Activated naive CD4-positive, alpha-beta T cell treated with anti-CD3 and anti-CD28 coated beads, Interleukin-2, amount 50 U/mL, for 24 hours (primary cell): ENCODE results near the gene MTRR.

Experiments used
- H3K27ac Mint-ChIP-seq: one replicate; pipeline ENCODE4 v1.8.0; 2021; ENCODE audit warnings: mild to moderate bottlenecking, mixed read lengths
- H3K27me3 Mint-ChIP-seq: one replicate; pipeline ENCODE4 v1.8.0; 2021; ENCODE audit warnings: mixed read lengths
- H3K36me3 Mint-ChIP-seq: one replicate; pipeline ENCODE4 v1.8.0; 2021; ENCODE audit warnings: mixed read lengths
- H3K4me1 Mint-ChIP-seq: one replicate; pipeline ENCODE4 v1.8.0; 2021; ENCODE audit warnings: mixed read lengths
- H3K4me3 Mint-ChIP-seq: one replicate; pipeline ENCODE4 v1.8.0; 2021; ENCODE audit warnings: mild to moderate bottlenecking, mixed read lengths
- H3K9me3 Mint-ChIP-seq: one replicate; pipeline ENCODE4 v1.8.0; 2021; ENCODE audit warnings: mixed read lengths

Gene MTRR

DNA sequence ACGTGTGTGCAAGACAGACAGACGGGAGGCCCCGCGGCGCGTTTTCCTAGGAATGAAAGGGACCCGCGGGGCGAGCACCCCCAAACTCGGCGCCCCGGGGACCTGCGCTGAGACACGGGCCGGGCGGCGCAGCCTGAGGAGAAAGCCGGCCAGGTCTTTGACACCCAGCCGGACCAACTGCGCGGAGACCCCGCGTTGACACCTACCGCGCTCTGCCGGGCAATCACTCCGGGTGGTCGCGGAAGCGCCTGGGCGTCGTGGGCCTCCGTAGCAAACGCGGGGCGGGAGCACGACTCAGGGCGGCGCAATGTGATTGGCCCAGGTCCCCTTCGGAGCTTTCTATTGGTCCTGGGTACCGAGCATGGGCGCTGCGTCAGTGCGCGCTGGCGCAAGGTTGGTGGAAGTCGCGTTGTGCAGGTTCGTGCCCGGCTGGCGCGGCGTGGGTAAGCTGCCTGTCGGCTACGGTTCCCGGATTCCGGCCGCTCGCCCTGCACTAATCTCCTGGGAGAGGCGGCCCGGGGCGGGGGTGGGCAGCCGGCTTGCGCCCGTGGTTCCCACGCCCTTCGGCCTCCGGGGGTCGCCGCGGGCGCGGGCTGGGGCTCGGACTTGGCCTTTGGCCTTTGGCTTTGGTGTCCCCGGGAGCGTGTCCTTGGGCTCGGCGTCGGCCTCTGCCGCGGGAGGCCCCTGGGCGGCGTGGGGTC lies at the start of gene MTRR, which contains the start of gene FASTKD3:
TSS of gene MTRR (plus strand) at position 376 of the 701 bp plus-strand sequence. CDS start 1,647 bp downstream, outside the sequence.
TSS of gene FASTKD3 (minus strand) at position 259 of the 701 bp plus-strand sequence. CDS start 948 bp downstream, outside the sequence.
- Mint-ChIP-seq H3K27me3 (no peaks in the 10 kb centered on the region), H3K36me3 (peaks cover 7% of the 10 kb centered on the region), H3K27ac (peak within 1 kb of the TSS; percentile 91), H3K4me1 (peaks cover 77% of the 10 kb centered on the region), H3K4me3 (peak within 1 kb of the TSS; percentile 99), H3K9me3 (no peaks in the 10 kb centered on the region)

- H3K9me3 Mint-ChIP-seq = no peaks in the 10 kb centered on the region
- no peaks in the 10 kb centered on the region for H3K36me3 Mint-ChIP-seq
Measured at GRCh38 chr5:7822449-7822848, 46.5 kb upstream of the MTRR start.

DNA sequence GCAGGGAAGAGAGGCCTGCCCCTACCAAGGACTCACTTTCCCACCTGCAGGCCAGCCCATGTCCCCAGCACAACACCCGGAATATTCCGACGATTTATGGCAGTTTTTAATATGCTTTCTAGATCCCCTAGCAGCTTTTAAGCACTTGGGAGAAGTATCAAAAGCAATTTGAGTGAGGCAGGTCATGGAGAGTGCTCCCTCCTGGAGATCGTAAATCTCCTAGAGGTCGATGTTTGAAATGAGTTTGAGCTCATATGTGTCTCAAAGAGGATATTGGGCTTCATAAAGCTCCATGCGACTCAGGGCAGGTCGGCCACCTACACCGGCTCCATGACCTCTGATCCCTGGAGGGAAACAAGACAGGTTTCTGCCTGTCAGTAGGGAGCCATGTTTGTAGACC lies 45.4 kb upstream of the MTRR start:
- H3K4me1 Mint-ChIP-seq = no peaks in the 10 kb centered on the region
- no peak overlapping the region for H3K4me3 Mint-ChIP-seq
- H3K36me3 Mint-ChIP-seq = no peaks in the 10 kb centered on the region
- no peaks in the 10 kb centered on the region for H3K9me3 Mint-ChIP-seq
- H3K27ac Mint-ChIP-seq = no peak overlapping the region
- peaks cover 8% of the 10 kb centered on the region for H3K27me3 Mint-ChIP-seq

More at GRCh38 chr5:7822449-7822848, 46.5 kb upstream of the MTRR start:
- no peak overlapping the region for H3K4me3 Mint-ChIP-seq
- no peaks in the 10 kb centered on the region for H3K4me1 Mint-ChIP-seq
- H3K27ac Mint-ChIP-seq = no peak overlapping the region
- peaks cover 8% of the 10 kb centered on the region for H3K27me3 Mint-ChIP-seq

- Mint-ChIP-seq H3K27ac (no peak overlapping the region), H3K9me3 (no peaks in the 10 kb centered on the region), H3K36me3 (no peaks in the 10 kb centered on the region), H3K27me3 (peaks cover 7% of the 10 kb centered on the region), H3K4me3 (no peak overlapping the region), H3K4me1 (no peaks in the 10 kb centered on the region)
Measured at GRCh38 chr5:7824995-7825394, 44.0 kb upstream of the MTRR start.

- H3K4me3 Mint-ChIP-seq = no peak overlapping the region
- H3K4me1 Mint-ChIP-seq = no peaks in the 10 kb centered on the region
- H3K27ac Mint-ChIP-seq = no peak overlapping the region
- H3K9me3 Mint-ChIP-seq = no peaks in the 10 kb centered on the region
- H3K27me3 Mint-ChIP-seq = peaks cover 7% of the 10 kb centered on the region
- H3K36me3 Mint-ChIP-seq = no peaks in the 10 kb centered on the region
Measured at GRCh38 chr5:7825630-7826029, 43.3 kb upstream of the MTRR start.

- peaks cover 4% of the 10 kb centered on the region for H3K27me3 Mint-ChIP-seq
- no peaks in the 10 kb centered on the region for H3K4me1 Mint-ChIP-seq
- no peaks in the 10 kb centered on the region for H3K9me3 Mint-ChIP-seq
- H3K4me3 Mint-ChIP-seq = no peak overlapping the region
- H3K27ac Mint-ChIP-seq = no peak overlapping the region
- H3K36me3 Mint-ChIP-seq = no peaks in the 10 kb centered on the region
Measured at GRCh38 chr5:7827610-7828009, 41.3 kb upstream of the MTRR start.

- no peak overlapping the region for H3K27ac Mint-ChIP-seq
- peaks cover 4% of the 10 kb centered on the region for H3K27me3 Mint-ChIP-seq
- H3K4me3 Mint-ChIP-seq = no peak overlapping the region
- H3K4me1 Mint-ChIP-seq = no peaks in the 10 kb centered on the region
- H3K36me3 Mint-ChIP-seq = no peaks in the 10 kb centered on the region
- H3K9me3 Mint-ChIP-seq = no peaks in the 10 kb centered on the region
Measured at GRCh38 chr5:7828269-7828668, 40.7 kb upstream of the MTRR start.

DNA sequence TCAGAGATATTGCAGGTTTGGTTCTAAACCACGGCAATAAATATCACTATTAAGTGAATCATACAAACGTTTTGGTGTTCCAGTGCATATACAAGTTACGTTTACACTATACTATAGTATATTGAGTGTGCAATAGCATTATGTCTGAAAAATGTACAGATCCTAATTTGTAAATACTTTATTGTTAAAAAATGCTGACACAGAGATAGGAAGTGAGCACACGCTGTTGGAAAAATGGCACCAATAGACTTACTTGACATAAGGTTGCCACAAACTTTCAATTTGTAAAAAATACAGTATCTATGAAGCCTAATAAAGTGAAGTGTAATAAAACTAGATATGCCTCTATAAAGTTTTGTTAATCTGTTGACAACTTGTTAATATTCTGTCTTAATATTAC lies 34.0 kb upstream of the MTRR start:
- H3K4me3 Mint-ChIP-seq = no peak overlapping the region
- peaks cover 4% of the 10 kb centered on the region for H3K27me3 Mint-ChIP-seq
- H3K27ac Mint-ChIP-seq = no peak overlapping the region
- H3K9me3 Mint-ChIP-seq = no peaks in the 10 kb centered on the region
- no peaks in the 10 kb centered on the region for H3K36me3 Mint-ChIP-seq
- H3K4me1 Mint-ChIP-seq = no peaks in the 10 kb centered on the region

GRCh38 chr5:7837403-7837802 lies 31.5 kb upstream of the MTRR start:
- peaks cover 8% of the 10 kb centered on the region for H3K27me3 Mint-ChIP-seq
- peaks cover 6% of the 10 kb centered on the region for H3K9me3 Mint-ChIP-seq
- no peaks in the 10 kb centered on the region for H3K4me1 Mint-ChIP-seq

GRCh38 chr5:7842531-7842930 lies 26.4 kb upstream of the MTRR start:
- no peak overlapping the region for H3K27ac Mint-ChIP-seq
- peaks cover 6% of the 10 kb centered on the region for H3K9me3 Mint-ChIP-seq
- H3K36me3 Mint-ChIP-seq = no peaks in the 10 kb centered on the region
- H3K4me1 Mint-ChIP-seq = no peaks in the 10 kb centered on the region
- no peak overlapping the region for H3K4me3 Mint-ChIP-seq
- peaks cover 15% of the 10 kb centered on the region for H3K27me3 Mint-ChIP-seq

More at GRCh38 chr5:7837403-7837802, 31.5 kb upstream of the MTRR start:
- Mint-ChIP-seq H3K36me3 (no peaks in the 10 kb centered on the region), H3K27ac (no peak overlapping the region), H3K4me3 (no peak overlapping the region)

DNA sequence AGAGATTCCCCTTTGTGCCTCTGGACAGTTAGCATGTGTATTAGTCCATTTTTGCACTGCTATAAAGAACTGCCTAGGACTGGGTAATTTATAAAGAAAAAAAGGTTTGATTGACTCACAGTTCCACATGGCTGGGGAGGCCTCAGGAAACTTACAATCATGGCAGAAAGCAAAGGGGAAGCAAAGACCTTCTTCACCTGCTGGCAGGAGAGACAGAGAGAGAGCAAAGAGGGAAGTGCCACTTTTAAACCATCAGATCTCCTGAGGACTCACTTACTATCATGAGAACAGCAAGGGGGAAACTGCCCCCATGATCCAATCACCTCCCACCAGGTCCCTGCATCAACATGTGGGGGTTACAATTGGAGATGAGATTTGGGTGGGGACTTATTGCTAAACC lies 24.0 kb upstream of the MTRR start:
- Mint-ChIP-seq H3K4me3 (no peak overlapping the region), H3K4me1 (no peaks in the 10 kb centered on the region), H3K9me3 (peaks cover 6% of the 10 kb centered on the region), H3K27ac (no peak overlapping the region), H3K27me3 (peaks cover 23% of the 10 kb centered on the region), H3K36me3 (no peaks in the 10 kb centered on the region)

DNA sequence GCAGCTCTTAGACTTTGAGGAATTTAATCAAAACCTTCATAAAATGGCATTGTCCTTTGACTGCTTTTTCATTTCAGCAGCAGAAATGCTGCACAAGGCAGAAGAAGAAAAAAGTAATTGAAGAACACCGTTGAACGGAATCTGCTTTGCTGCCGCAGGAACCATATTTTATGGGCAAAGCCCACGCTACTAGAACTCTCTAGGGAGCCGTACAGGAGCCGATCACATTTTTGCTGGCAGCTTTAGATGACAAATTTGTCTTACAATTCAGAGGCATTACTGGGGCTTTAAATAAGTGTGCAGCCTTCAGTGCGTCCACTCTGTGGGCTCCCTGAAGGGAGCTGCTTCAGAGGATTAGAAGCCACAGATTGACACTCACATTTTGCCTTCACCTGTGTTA lies 23.4 kb upstream of the MTRR start:
- Mint-ChIP-seq H3K9me3 (peaks cover 6% of the 10 kb centered on the region), H3K4me1 (no peaks in the 10 kb centered on the region), H3K36me3 (no peaks in the 10 kb centered on the region), H3K27me3 (peaks cover 24% of the 10 kb centered on the region), H3K4me3 (no peak overlapping the region), H3K27ac (no peak overlapping the region)

GRCh38 chr5:7846327-7846726 lies 22.6 kb upstream of the MTRR start:
- Mint-ChIP-seq H3K4me3 (no peak overlapping the region), H3K4me1 (peaks cover 4% of the 10 kb centered on the region), H3K9me3 (peaks cover 3% of the 10 kb centered on the region), H3K36me3 (no peaks in the 10 kb centered on the region), H3K27me3 (peaks cover 20% of the 10 kb centered on the region), H3K27ac (no peak overlapping the region)

DNA sequence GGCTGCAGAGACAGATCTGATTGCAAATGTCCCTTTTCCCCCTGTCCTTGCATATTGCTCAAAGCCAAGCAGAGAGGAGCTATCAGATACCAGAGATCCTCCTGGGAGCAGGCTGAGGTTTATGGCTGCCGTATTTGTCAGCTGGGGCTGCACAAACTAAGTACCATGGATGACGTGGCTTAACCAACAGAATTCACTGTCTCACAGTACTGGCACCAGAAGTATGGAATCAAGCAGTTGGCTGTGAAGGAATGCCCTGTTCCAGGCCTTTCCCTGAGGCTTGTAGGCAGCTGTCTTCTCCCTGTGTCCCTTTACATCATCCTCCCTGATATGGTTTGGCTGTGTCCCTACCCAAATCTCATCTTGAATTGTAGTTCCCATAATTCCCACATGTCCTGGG lies 20.7 kb upstream of the MTRR start:
- Mint-ChIP-seq H3K4me1 (peaks cover 17% of the 10 kb centered on the region), H3K27me3 (peaks cover 20% of the 10 kb centered on the region), H3K4me3 (no peak overlapping the region), H3K27ac (no peak overlapping the region), H3K9me3 (no peaks in the 10 kb centered on the region), H3K36me3 (no peaks in the 10 kb centered on the region)

GRCh38 chr5:7849681-7850394 lies 19.1 kb upstream of the MTRR start:
- Mint-ChIP-seq H3K4me1 (peaks cover 17% of the 10 kb centered on the region), H3K4me3 (peak overlapping the region; percentile 79), H3K27ac (no peak overlapping the region), H3K9me3 (no peaks in the 10 kb centered on the region), H3K36me3 (no peaks in the 10 kb centered on the region), H3K27me3 (peaks cover 15% of the 10 kb centered on the region)
